ENCODE measurements around the gene PPARD. TPM values are rescaled to one million over a fixed set of nuclear protein-coding genes. Genes with fewer than 3 reads are reported as not detected.
A peak's percentile ranks its signal among the peaks of the same experiment; 100 is the strongest.

The PPARD gene
- total RNA-seq, 1 donor from 2014 or later = 15.0 TPM

GRCh38 chr6:35445691-35446090 is 103.3 kb downstream of the PPARD start:
- DNase-seq (ENCODE audit: low read depth) = no peak
- no peaks in the 10 kb centered on the region for H3K36me3 ChIP-seq (ENCODE audit: control insufficient read depth, insufficient read depth, low read length)
- no peak for TF ChIP-seq CTCF (IDR thresholded peaks at IDR 0.05; ENCODE audit: insufficient read depth, low read length, poor library complexity, severe bottlenecking)

GRCh38 chr6:35448191-35448590 is 105.8 kb downstream of the PPARD start:
- Histone ChIP-seq H3K4me3 (ENCODE audit: low read depth, low read length) (no peak overlapping the region), H3K27me3 (ENCODE audit: control insufficient read depth, insufficient read depth, low read length) (no peaks in the 10 kb centered on the region), H3K36me3 (ENCODE audit: control insufficient read depth, insufficient read depth, low read length) (no peaks in the 10 kb centered on the region)
- no peak for DNase-seq (ENCODE audit: low read depth)
- no peak for TF ChIP-seq CTCF (IDR thresholded peaks at IDR 0.05; ENCODE audit: insufficient read depth, low read length, poor library complexity, severe bottlenecking)

More at GRCh38 chr6:35445691-35446090, 103.3 kb downstream of the PPARD start:
- no peak overlapping the region for H3K4me3 ChIP-seq (ENCODE audit: low read depth, low read length)
- no peaks in the 10 kb centered on the region for H3K27me3 ChIP-seq (ENCODE audit: control insufficient read depth, insufficient read depth, low read length)

- no peak overlapping the region for H3K4me3 ChIP-seq (ENCODE audit: low read depth, low read length)
- peak; percentile 60 for TF ChIP-seq CTCF (IDR thresholded peaks at IDR 0.05; ENCODE audit: insufficient read depth, low read length, poor library complexity, severe bottlenecking)
- no peaks in the 10 kb centered on the region for H3K27me3 ChIP-seq (ENCODE audit: control insufficient read depth, insufficient read depth, low read length)
- no peak for DNase-seq (ENCODE audit: low read depth)
- H3K36me3 ChIP-seq (ENCODE audit: control insufficient read depth, insufficient read depth, low read length) = no peaks in the 10 kb centered on the region
Measured at GRCh38 chr6:35449287-35449881, 107.0 kb downstream of the PPARD start.

- peak overlapping the region; percentile 68 for H3K4me3 ChIP-seq (ENCODE audit: low read depth, low read length)
- TF ChIP-seq CTCF (IDR thresholded peaks at IDR 0.05; ENCODE audit: insufficient read depth, low read length, poor library complexity, severe bottlenecking) = no peak
- no peak for DNase-seq (ENCODE audit: low read depth)
- no peaks in the 10 kb centered on the region for H3K27me3 ChIP-seq (ENCODE audit: control insufficient read depth, insufficient read depth, low read length)
- no peaks in the 10 kb centered on the region for H3K36me3 ChIP-seq (ENCODE audit: control insufficient read depth, insufficient read depth, low read length)
Measured at GRCh38 chr6:35451354-35452182, 109.2 kb downstream of the PPARD start.

- no peaks in the 10 kb centered on the region for H3K36me3 ChIP-seq (ENCODE audit: control insufficient read depth, insufficient read depth, low read length)
- peak; percentile 50 for DNase-seq (ENCODE audit: low read depth)
- no peak for TF ChIP-seq CTCF (IDR thresholded peaks at IDR 0.05; ENCODE audit: insufficient read depth, low read length, poor library complexity, severe bottlenecking)
- H3K4me3 ChIP-seq (ENCODE audit: low read depth, low read length) = peak within 1 kb of the TSS; percentile 68
- H3K27me3 ChIP-seq (ENCODE audit: control insufficient read depth, insufficient read depth, low read length) = no peaks in the 10 kb centered on the region
Measured at GRCh38 chr6:35452183-35453090, 110.1 kb downstream of the PPARD start, which contains the start of gene FANCE. Gene FANCE, plus strand, starts transcription at chr6:35452338. Its CDS starts 208 bp downstream, at chr6:35452546.
